Fibroblast of skin of right biceps (primary cell): ENCODE measurements around the gene ATP8A2.

Experiments
- DNase-seq: peaks from one replicate; pipeline ENCODE4 v3.0.0-alpha.2; 2013

Gene ATP8A2

GRCh38 chr13:25901460-25902376 is 529.9 kb downstream of the ATP8A2 start:
- peak; percentile 54 for DNase-seq

GRCh38 chr13:25902455-25902854 is 530.7 kb downstream of the ATP8A2 start:
- no peak for DNase-seq

- no peak for DNase-seq
These were observed 531.1 kb downstream of the ATP8A2 start for GRCh38 chr13:25902891-25903341.

GRCh38 chr13:25904830-25905229 is 533.1 kb downstream of the ATP8A2 start:
- DNase-seq, result no peak

- DNase-seq, result no peak
These were observed 533.8 kb downstream of the ATP8A2 start for GRCh38 chr13:25905611-25906010.

- no peak for DNase-seq
These were observed 534.5 kb downstream of the ATP8A2 start for GRCh38 chr13:25906191-25906661.

- no peak for DNase-seq
These were observed 536.6 kb downstream of the ATP8A2 start for GRCh38 chr13:25908366-25908765.

- DNase-seq, result no peak
These were observed 538.5 kb downstream of the ATP8A2 start for GRCh38 chr13:25910243-25910642.

- no peak for DNase-seq
These were observed 539.2 kb downstream of the ATP8A2 start for GRCh38 chr13:25910991-25911419.

GRCh38 chr13:25912961-25913360 is 541.2 kb downstream of the ATP8A2 start:
- no peak for DNase-seq

- DNase-seq, result no peak
These were observed 544.2 kb downstream of the ATP8A2 start for GRCh38 chr13:25915840-25916518.

- no peak for DNase-seq
These were observed 548.5 kb downstream of the ATP8A2 start for GRCh38 chr13:25920277-25920676.

- no peak for DNase-seq
These were observed 549.2 kb downstream of the ATP8A2 start for GRCh38 chr13:25920931-25921330.

- peak; percentile 36 for DNase-seq
These were observed 550.6 kb downstream of the ATP8A2 start for GRCh38 chr13:25922376-25922775.

GRCh38 chr13:25923217-25924085 is 551.7 kb downstream of the ATP8A2 start:
- no peak for DNase-seq

- no peak for DNase-seq
These were observed 555.6 kb downstream of the ATP8A2 start for GRCh38 chr13:25927363-25927762.

- no peak for DNase-seq
These were observed 556.2 kb downstream of the ATP8A2 start for GRCh38 chr13:25927932-25928331.

GRCh38 chr13:25928941-25929505 is 557.2 kb downstream of the ATP8A2 start:
- peak; percentile 12 for DNase-seq

- no peak for DNase-seq
These were observed 558.0 kb downstream of the ATP8A2 start for GRCh38 chr13:25929816-25930215.

- no peak for DNase-seq
These were observed 558.9 kb downstream of the ATP8A2 start for GRCh38 chr13:25930653-25931052.

- DNase-seq, result no peak
These were observed 560.6 kb downstream of the ATP8A2 start for GRCh38 chr13:25932365-25932764.

- DNase-seq, result no peak
These were observed 561.7 kb downstream of the ATP8A2 start for GRCh38 chr13:25933520-25933919.
